Testis (tissue), 2 donors: ENCODE measurements around the gene RBM20.

ENCODE experiments used
- POLR2A ChIP-seq: fragments of 450-650 bp; IDR thresholded peaks from one replicate; pipeline ENCODE4 v1.6.1; 2017; ENCODE audit warnings: antibody characterized with exemption, mild to moderate bottlenecking, moderate library complexity
- TF ChIP-seq, protein P1 (sequence below), 3 experiments: fragments of 450-650 bp in 2 of 3; fragments of 200-600 bp in 1 of 3; sonication (generic) in 1 of 3; IDR thresholded peaks; one replicate each; pipeline ENCODE4 v1.5.1; 2016 to 2019; ENCODE audit warnings: antibody characterized with exemption in 3 of 3, mild to moderate bottlenecking in 2 of 3, moderate library complexity in 1 of 3

DNA sequence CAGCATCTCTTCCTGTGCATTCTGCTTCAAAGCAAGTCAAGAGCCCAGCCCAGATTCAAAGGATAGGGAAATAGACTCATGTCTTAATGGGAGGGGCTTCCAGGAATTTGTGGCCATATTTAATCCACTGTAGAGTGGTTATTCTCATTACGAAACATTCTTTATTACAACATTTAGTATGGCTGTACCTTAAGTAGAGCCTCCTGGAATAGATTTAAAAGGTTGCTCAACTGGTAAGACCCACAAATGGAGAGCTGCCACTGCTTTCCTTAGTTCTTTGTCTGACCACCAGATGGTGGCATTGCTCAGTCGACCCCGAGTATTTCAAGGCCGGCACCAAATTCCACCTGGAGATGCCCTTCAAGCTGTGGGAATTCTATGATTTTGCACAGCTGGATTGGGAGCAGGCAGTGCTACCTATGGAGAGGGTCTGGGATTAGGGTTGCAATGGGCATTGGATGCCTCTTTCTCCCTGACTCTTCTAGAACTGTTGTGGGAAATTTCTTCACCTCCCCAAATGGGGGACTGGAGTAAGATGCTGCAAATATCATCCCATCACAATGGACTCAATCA, 102.2 kb downstream of the RBM20 start:
- TF ChIP-seq, protein P1, sequence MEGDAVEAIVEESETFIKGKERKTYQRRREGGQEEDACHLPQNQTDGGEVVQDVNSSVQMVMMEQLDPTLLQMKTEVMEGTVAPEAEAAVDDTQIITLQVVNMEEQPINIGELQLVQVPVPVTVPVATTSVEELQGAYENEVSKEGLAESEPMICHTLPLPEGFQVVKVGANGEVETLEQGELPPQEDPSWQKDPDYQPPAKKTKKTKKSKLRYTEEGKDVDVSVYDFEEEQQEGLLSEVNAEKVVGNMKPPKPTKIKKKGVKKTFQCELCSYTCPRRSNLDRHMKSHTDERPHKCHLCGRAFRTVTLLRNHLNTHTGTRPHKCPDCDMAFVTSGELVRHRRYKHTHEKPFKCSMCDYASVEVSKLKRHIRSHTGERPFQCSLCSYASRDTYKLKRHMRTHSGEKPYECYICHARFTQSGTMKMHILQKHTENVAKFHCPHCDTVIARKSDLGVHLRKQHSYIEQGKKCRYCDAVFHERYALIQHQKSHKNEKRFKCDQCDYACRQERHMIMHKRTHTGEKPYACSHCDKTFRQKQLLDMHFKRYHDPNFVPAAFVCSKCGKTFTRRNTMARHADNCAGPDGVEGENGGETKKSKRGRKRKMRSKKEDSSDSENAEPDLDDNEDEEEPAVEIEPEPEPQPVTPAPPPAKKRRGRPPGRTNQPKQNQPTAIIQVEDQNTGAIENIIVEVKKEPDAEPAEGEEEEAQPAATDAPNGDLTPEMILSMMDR (IDR thresholded peaks at IDR 0.05) = peak; percentile 67 to 73 (median 72)
- TF ChIP-seq POLR2A = no peak
